ENCODE measurements around the gene SLC39A6.

GRCh38 chr18:36142751-36143150, 13.6 kb upstream of the SLC39A6 start:
- TF ChIP-seq POLR2AphosphoS5 (IDR thresholded peaks at IDR 0.05; ENCODE audit: borderline replicate concordance, low read depth, low read length) (no peak), EZH2 (IDR thresholded peaks at IDR 0.05) (no peak), FOXP2 (optimal IDR thresholded peaks at IDR 0.05; ENCODE audit: control extremely low read depth, extremely low read length, insufficient read depth) (no peak)

Data from SK-N-MC (cell line).